Heart right ventricle (tissue), 16 donors: Measurements from ENCODE around the gene ZNF567. TPM values are rescaled to one million over a fixed set of nuclear protein-coding genes. Genes with fewer than 3 reads are reported as not detected.

Experiments used
- ATAC-seq, 8 donors: fragments of 200-7000 bp; cut with Tn5 transposase; one replicate each; pipeline ENCODE4 v1.9.1; 2020; ENCODE audit warnings: mild to moderate bottlenecking in 8 of 8, moderate library complexity in 8 of 8, moderate number of reproducible peaks in 1 of 8
- DNase-seq, 2 donors: peaks; one replicate each; pipeline ENCODE4 v3.0.0-alpha.2; 2020
- H3K27ac ChIP-seq, 10 donors: fragments of 200-600 bp; sonication (generic) in 2 of 10; one replicate each; pipeline versions ENCODE4 v1.5.0 to v1.8.0; 2020 to 2022; ENCODE audit warnings: mild to moderate bottlenecking in 3 of 10
- H3K27me3 ChIP-seq, 7 donors: fragments of 200-600 bp; one replicate each; pipeline ENCODE4 v1.8.0; 2021 to 2022; ENCODE audit warnings: mild to moderate bottlenecking in 2 of 7
- H3K36me3 ChIP-seq, 9 donors: fragments of 200-600 bp; sonication (generic) in 1 of 9; one replicate each; pipeline versions ENCODE4 v1.5.0 to v1.8.0; 2020 to 2022; ENCODE audit warnings: mild to moderate bottlenecking in 2 of 9
- H3K4me1 ChIP-seq, 9 donors: fragments of 200-600 bp; sonication (generic) in 1 of 9; one replicate each; pipeline versions ENCODE4 v1.5.0 to v1.8.0; 2020 to 2022; ENCODE audit warnings: mild to moderate bottlenecking in 4 of 9
- H3K4me3 ChIP-seq, 10 donors: fragments of 200-600 bp; sonication (generic) in 2 of 10; one replicate each; pipeline versions ENCODE4 v1.5.0 to v1.8.0; 2020 to 2022; ENCODE audit warnings: mild to moderate bottlenecking in 7 of 10, moderate library complexity in 2 of 10
- H3K9me3 ChIP-seq, 11 donors: fragments of 200-600 bp in 10 of 11; sonication (generic) in 2 of 11; one replicate each; pipeline versions ENCODE4 v1.5.0 to v1.8.0; 2013 to 2022; ENCODE audit warnings: mild to moderate bottlenecking in 2 of 11, control low read depth in 1 of 11, moderate library complexity in 1 of 11
- WGBS, 2 donors: extraction: QIAGEN DNeasy Blood & Tissue Kit; methylation state at CpG; one replicate each; pipeline ENCODE4 v1.1.7; 2013; ENCODE audit warnings: inconsistent platforms in 1 of 2; 5-methylcytosine and 5-hydroxymethylcytosine counted together
- intact Hi-C, 10 donors: fragments of 100-400 bp; cut with DNase I; formaldehyde crosslinking; loops; one replicate each; pipeline versions ENCODE4 v1.11.1 to v1.14.2; 2022
- polyA plus RNA-seq, 2 donors: library from polyadenylated mRNA; stranded (reverse); fragments of 200-250 nt; gene quantifications; one replicate each; pipeline ENCODE4 v1.2.3, GENCODE V29; 2013
- total RNA-seq, 10 donors: library from RNA; stranded (reverse); fragmentation: NEBNext Ultra II Directional in 3 of 10; extraction: Animal tissue kit (Norgen Biotek cat#: 25700) in 3 of 10; gene quantifications; one replicate each; pipeline versions ENCODE4 v1.2.1 to v1.2.4, GENCODE V29; 2021 to 2023
- TF ChIP-seq, protein P1 (sequence below), 9 donors: fragments of 200-600 bp; sonication (generic) in 2 of 9; IDR thresholded peaks; one replicate each; pipeline versions ENCODE4 v1.5.0 to v1.8.0; 2021 to 2022; ENCODE audit warnings: antibody characterized with exemption in 9 of 9, mild to moderate bottlenecking in 5 of 9, moderate library complexity in 1 of 9
- donor health status: Arrhythmogenic right ventricular cardiomyopathy.
- donor health status: ischemic (EF 13 %, LVEDD 7.1; RV severe dilation, severe dysfunction).
- donor health status: healthy with polysubstance abuse.
- donor health status: DM: no; HTN: yes; CAD: no.
- donor health status: DM: no; HTN: no; CAD: no.
- donor health status: ischemic (EF 25% LVEDD 6.9; RV normal size, moderate dysfunction).
- donor health status: ischemic (EF 25% LVEDD 5.7; RV mildly dilated, moderate dysfunction).
- donor health status: healthy.
- donor health status: DM: yes; HTN: yes; CAD: no.
- donor health status: Ischemic cardiomyopathy.
- donor health status: ischemic (EF 35%, LVEDD 5.7; RV mildly dilated, moderate dysfunction).
- donor health status: nonischemic (EF 11% LVEDD 7.7; RV severe dilation, severe dysfunction).
- donor health status: DM: yes; HTN: yes; CAD: no.
- donor health status: PGD.
- donor health status: ischemic (EF 29% LVEDD 5.4; RV normal size, mild dysfunction).
- donor health status: nonischemic (EF 23%, LVEDD 6.1; RV moderate dilation, normal function).

ZNF567 gene
- total and polyA plus RNA-seq, 12 donors = 1.9 to 4.7 (median 3.6) TPM

DNA sequence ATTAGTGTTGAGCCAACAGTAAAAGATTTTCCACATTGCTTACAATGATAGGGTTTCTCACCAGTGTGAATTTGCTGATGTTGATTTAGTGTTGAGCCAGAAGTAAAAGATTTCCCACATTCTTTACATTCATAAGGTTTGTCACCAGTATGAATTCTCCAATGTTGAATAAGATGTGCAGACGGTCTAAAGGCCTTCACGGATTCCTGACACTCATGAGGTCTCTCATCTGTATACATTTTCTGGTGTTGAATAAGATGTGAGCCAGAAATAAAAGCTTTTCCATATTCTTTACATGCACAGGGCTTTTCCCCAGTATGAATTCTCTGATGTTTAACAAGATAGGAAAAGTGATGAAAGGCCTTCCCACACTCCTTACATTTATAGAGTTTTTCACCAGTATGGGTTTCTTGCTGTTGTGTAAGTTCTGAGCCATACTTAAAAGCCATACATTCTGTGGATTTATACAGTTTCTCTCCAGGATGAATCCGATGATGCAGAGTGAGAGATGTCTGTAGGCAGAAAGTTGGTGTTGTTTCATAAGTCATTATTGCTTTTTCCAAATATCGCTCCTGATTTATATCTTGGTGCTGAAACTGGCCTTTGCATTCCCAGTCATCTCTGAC lies 62.8 kb downstream of the ZNF567 start:
- H3K4me3 ChIP-seq = no peak overlapping the region
- TF ChIP-seq, protein P1, sequence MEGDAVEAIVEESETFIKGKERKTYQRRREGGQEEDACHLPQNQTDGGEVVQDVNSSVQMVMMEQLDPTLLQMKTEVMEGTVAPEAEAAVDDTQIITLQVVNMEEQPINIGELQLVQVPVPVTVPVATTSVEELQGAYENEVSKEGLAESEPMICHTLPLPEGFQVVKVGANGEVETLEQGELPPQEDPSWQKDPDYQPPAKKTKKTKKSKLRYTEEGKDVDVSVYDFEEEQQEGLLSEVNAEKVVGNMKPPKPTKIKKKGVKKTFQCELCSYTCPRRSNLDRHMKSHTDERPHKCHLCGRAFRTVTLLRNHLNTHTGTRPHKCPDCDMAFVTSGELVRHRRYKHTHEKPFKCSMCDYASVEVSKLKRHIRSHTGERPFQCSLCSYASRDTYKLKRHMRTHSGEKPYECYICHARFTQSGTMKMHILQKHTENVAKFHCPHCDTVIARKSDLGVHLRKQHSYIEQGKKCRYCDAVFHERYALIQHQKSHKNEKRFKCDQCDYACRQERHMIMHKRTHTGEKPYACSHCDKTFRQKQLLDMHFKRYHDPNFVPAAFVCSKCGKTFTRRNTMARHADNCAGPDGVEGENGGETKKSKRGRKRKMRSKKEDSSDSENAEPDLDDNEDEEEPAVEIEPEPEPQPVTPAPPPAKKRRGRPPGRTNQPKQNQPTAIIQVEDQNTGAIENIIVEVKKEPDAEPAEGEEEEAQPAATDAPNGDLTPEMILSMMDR (IDR thresholded peaks at IDR 0.05) = no peak
- intact Hi-C loops = no loop called here
- WGBS, 2 donors = 99% methylated on average over 4 of the region's 4 CpGs
- H3K27ac ChIP-seq = no peak overlapping the region
- no peaks in the 10 kb centered on the region for H3K4me1 ChIP-seq
- DNase-seq (no peak), ATAC-seq (no peak)
- peaks cover 20 to 100% (median 100%) of the 10 kb centered on the region in 11 donors for H3K9me3 ChIP-seq
- no peaks in the 10 kb centered on the region for H3K27me3 ChIP-seq
- peaks cover 12 to 100% (median 86%) of the 10 kb centered on the region in 9 donors for H3K36me3 ChIP-seq

Other genes with a start within 250 kb of the ZNF567 start
- gene ZNF566, start 198.1 kb upstream of the ZNF567 start, total RNA-seq = 10 to 100 TPM in 7 of 10 donors, 1 to 10 TPM in 3; 8.1 to 15.0 (median 11.4) TPM
- 10 to 100 TPM in 1 of 2 donors, 1 to 10 TPM in 1; 2.6 to 10.5 TPM for gene ZNF566, start 198.1 kb upstream of the ZNF567 start, polyA plus RNA-seq
- 10 to 100 TPM in 2 of 10 donors, 1 to 10 TPM in 8; 7.2 to 12.8 (median 8.7) TPM for gene ZNF260, start 159.3 kb upstream of the ZNF567 start, total RNA-seq
- 1 to 10 TPM; 2.7 to 4.6 TPM for gene ZNF260, start 159.3 kb upstream of the ZNF567 start, polyA plus RNA-seq
- gene ZNF529, start 114.3 kb upstream of the ZNF567 start, total RNA-seq = 10 to 100 TPM; 10.7 to 18.4 (median 15.4) TPM
- gene ZNF529, start 114.3 kb upstream of the ZNF567 start, polyA plus RNA-seq = 10 to 100 TPM in 1 of 2 donors, 1 to 10 TPM in 1; 3.4 to 14.0 TPM
- gene ZNF382, start 82.3 kb upstream of the ZNF567 start, total RNA-seq = 10 to 100 TPM; 13.2 to 22.2 (median 17.8) TPM
- 1 to 10 TPM; 2.6 to 5.6 TPM for gene ZNF382, start 82.3 kb upstream of the ZNF567 start, polyA plus RNA-seq
- 1 to 10 TPM; 4.4 to 8.5 (median 7.0) TPM for gene ZNF461, start 20.8 kb upstream of the ZNF567 start, total RNA-seq
- gene ZNF461, start 20.8 kb upstream of the ZNF567 start, polyA plus RNA-seq = 1 to 10 TPM; 2.3 to 5.3 TPM
- gene ZNF850, start 85.2 kb downstream of the ZNF567 start, total RNA-seq = 1 to 10 TPM; 1.9 to 7.9 (median 4.7) TPM
- gene ZNF850, start 85.2 kb downstream of the ZNF567 start, polyA plus RNA-seq = under 1 TPM; 0.80 to 0.88 TPM
- 10 to 100 TPM in 3 of 10 donors, 1 to 10 TPM in 7; 4.5 to 11.8 (median 8.7) TPM for gene ZNF790, start 150.8 kb downstream of the ZNF567 start, total RNA-seq
- 1 to 10 TPM; 2.3 to 3.2 TPM for gene ZNF790, start 150.8 kb downstream of the ZNF567 start, polyA plus RNA-seq
- gene ZNF345, start 163.3 kb downstream of the ZNF567 start, total RNA-seq = 1 to 10 TPM; 2.2 to 4.5 (median 3.0) TPM
- 1 to 10 TPM; 1.4 to 3.7 TPM for gene ZNF345, start 163.3 kb downstream of the ZNF567 start, polyA plus RNA-seq
- 1 to 10 TPM; 1.4 to 4.1 (median 2.8) TPM for gene ZNF829, start 228.7 kb downstream of the ZNF567 start, total RNA-seq
- gene ZNF829, start 228.7 kb downstream of the ZNF567 start, polyA plus RNA-seq = 1 to 10 TPM in 1 of 2 donors, under 1 TPM in 1; 0.78 to 1.0 TPM
- 10 to 100 TPM in 3 of 10 donors, 1 to 10 TPM in 7; 6.9 to 11.5 (median 9.1) TPM for gene ZNF568, start 228.7 kb downstream of the ZNF567 start, total RNA-seq
- gene ZNF568, start 228.7 kb downstream of the ZNF567 start, polyA plus RNA-seq = 1 to 10 TPM; 2.7 to 4.3 TPM